B cell (primary cell): Measurements from ENCODE around the gene PYGL. TPM values are rescaled to one million over a fixed set of nuclear protein-coding genes. Genes with fewer than 3 reads are reported as not detected.

Experiments
- ATAC-seq: fragments of 200-7000 bp; cut with Tn5 transposase; one replicate; pipeline ENCODE4 v1.10.0; 2021; ENCODE audit warnings: low read depth, mild to moderate bottlenecking, moderate number of reproducible peaks, moderate library complexity
- CTCF ChIA-PET: fragments of 350-600 bp; sonication (Branson Sonifier 250); formaldehyde crosslinking; loops from one replicate; lab custom pipeline; 2021; ENCODE audit warnings: antibody characterized with exemption, inconsistent platforms; lab: Charles Lee
- POLR2A ChIA-PET: fragments of 350-600 bp; sonication (Branson Sonifier 250); formaldehyde crosslinking; loops from one replicate; lab custom pipeline; 2021; ENCODE audit warnings: antibody characterized with exemption; lab: Charles Lee
- DNase-seq: peaks from one replicate; pipeline ENCODE4 v3.0.0; 2013
- H2AFZ ChIP-seq: 2 replicates; pipeline ENCODE4 v1.6.1; 2012; ENCODE audit warnings: mild to moderate bottlenecking, low read depth, low read length; ENCODE audit not compliant: insufficient read depth, poor library complexity, severe bottlenecking
- H3K27ac ChIP-seq, 2 donors: 1 replicate in 1 of 2; 2 replicates in 1 of 2; pipeline ENCODE4 v1.5.1; 2012 to 2013; ENCODE audit warnings: low read length in 2 of 2, mild to moderate bottlenecking in 2 of 2, moderate library complexity in 1 of 2
- H3K27me3 ChIP-seq, 4 experiments: fragments of 200-600 bp in 1 of 4; sonication (generic) in 1 of 4; replicated peaks in 1 of 4; 1 replicate in 2 of 4; 2 replicates in 2 of 4; pipeline versions ENCODE4 v1.6.1 to v1.7.0; 2013 to 2016; ENCODE audit warnings: low read length in 3 of 4, mild to moderate bottlenecking in 2 of 4, mixed read lengths in 1 of 4, moderate library complexity in 1 of 4; ENCODE audit not compliant: insufficient read depth in 4 of 4, control insufficient read depth in 3 of 4; ENCODE audit errors: control extremely low read depth in 1 of 4
- H3K36me3 ChIP-seq, 2 experiments: replicated peaks in 1 of 2; 1 replicate in 1 of 2; 2 replicates in 1 of 2; pipeline versions ENCODE4 v1.6.1 to v1.7.1; 2013; ENCODE audit warnings: low read length in 1 of 2; ENCODE audit not compliant: insufficient read depth in 2 of 2, control insufficient read depth in 1 of 2; ENCODE audit errors: control extremely low read depth in 1 of 2, extremely low read depth in 1 of 2
- H3K4me1 ChIP-seq, 2 donors: fragments of 200-600 bp in 1 of 2; sonication (generic) in 1 of 2; 1 replicate in 1 of 2; 2 replicates in 1 of 2; pipeline versions ENCODE4 v1.5.1 to v1.6.1; 2013 to 2017; ENCODE audit warnings: low read length in 2 of 2; ENCODE audit not compliant: control insufficient read depth in 2 of 2, insufficient read depth in 2 of 2
- H3K4me2 ChIP-seq: replicated peaks from 2 replicates; pipeline ENCODE3; 2012; ENCODE audit warnings: mild to moderate bottlenecking, low read depth, low read length; ENCODE audit not compliant: poor library complexity, severe bottlenecking
- H3K4me3 ChIP-seq, 5 experiments: fragments of 200-600 bp in 1 of 5; sonication (generic) in 1 of 5; 1 replicate in 3 of 5; 2 replicates in 2 of 5; pipeline versions ENCODE4 v1.5.1 to v1.7.0; 2011 to 2016; ENCODE audit warnings: low read length in 4 of 5, mild to moderate bottlenecking in 4 of 5, low read depth in 2 of 5, control low read depth in 1 of 5, moderate library complexity in 1 of 5; ENCODE audit not compliant: insufficient read depth in 1 of 5; ENCODE audit errors: control extremely low read depth in 1 of 5, extremely low read depth in 1 of 5
- H3K79me2 ChIP-seq: fragments of 200-600 bp; sonication (generic); one replicate; pipeline ENCODE4 v1.6.0; 2016; ENCODE audit warnings: low read length; ENCODE audit not compliant: control insufficient read depth, insufficient read depth
- H3K9ac ChIP-seq: fragments of 200-600 bp; sonication (generic); 2 replicates; pipeline ENCODE4 v1.6.1; 2017; ENCODE audit warnings: mild to moderate bottlenecking, low read length, moderate library complexity
- H3K9me3 ChIP-seq, 3 donors: one replicate each; pipeline versions ENCODE4 v1.6.1 to v1.7.1; 2013; ENCODE audit warnings: low read length in 2 of 3; ENCODE audit not compliant: control insufficient read depth in 2 of 3, insufficient read depth in 1 of 3; ENCODE audit errors: control extremely low read depth in 1 of 3
- H4K20me1 ChIP-seq: 2 replicates; pipeline ENCODE4 v1.6.0; 2012; ENCODE audit warnings: mild to moderate bottlenecking, low read length; ENCODE audit not compliant: insufficient read depth, control insufficient read depth, poor library complexity, severe bottlenecking
- H3K27ac Mint-ChIP-seq: one replicate; pipeline ENCODE4 v1.8.0; 2021; ENCODE audit warnings: mixed read lengths
- H3K27me3 Mint-ChIP-seq: one replicate; pipeline ENCODE4 v1.8.0; 2021; ENCODE audit warnings: mixed read lengths
- H3K4me1 Mint-ChIP-seq: one replicate; pipeline ENCODE4 v1.8.0; 2021; ENCODE audit warnings: mixed read lengths
- H3K4me3 Mint-ChIP-seq: one replicate; pipeline ENCODE4 v1.8.0; 2021; ENCODE audit warnings: mixed read lengths
- H3K9me3 Mint-ChIP-seq: one replicate; pipeline ENCODE4 v1.8.0; 2022; ENCODE audit warnings: mixed read lengths; ENCODE audit not compliant: insufficient read depth
- EZH2 ChIP-seq: IDR thresholded peaks from 2 replicates; pipeline ENCODE4 v1.6.1; 2012; ENCODE audit warnings: borderline replicate concordance, low read depth, mild to moderate bottlenecking, moderate library complexity, low read length; ENCODE audit not compliant: insufficient read depth, poor library complexity, severe bottlenecking
- WGBS: methylation state at CpG from one replicate; pipeline ENCODE4 v1.1.5; 2013; ENCODE audit warnings: missing lambda C conversion rate; ENCODE audit not compliant: insufficient coverage; 5-methylcytosine and 5-hydroxymethylcytosine counted together
- intact Hi-C: fragments of 100-400 bp; cut with micrococcal nuclease; formaldehyde crosslinking; loops from one replicate; pipeline ENCODE4 v1.10.0; 2022
- polyA plus RNA-seq: library from polyadenylated mRNA; depleted of rRNA; stranded (reverse); fragments of >200 nt; gene quantifications from 2 replicates; pipeline ENCODE4 v1.2.3, GENCODE V29; 2012
- total RNA-seq, 2 donors: library from RNA; stranded (reverse); fragments of 120-200 nt in 1 of 2; gene quantifications; 1 replicate in 1 of 2; 2 replicates in 1 of 2; pipeline versions ENCODE4 v1.2.3 to v1.2.4, GENCODE V29; 2013 to 2022
- TF ChIP-seq, protein P1 (sequence below): fragments of 200-600 bp; IDR thresholded peaks from one replicate; pipeline ENCODE4 v1.8.0; 2022; ENCODE audit warnings: antibody characterized with exemption, mild to moderate bottlenecking

The PYGL gene
- total and polyA plus RNA-seq, 2 donors (not counting 1 experiment from before 2014, with no cell fraction given) = 0.60 to 0.64 TPM

DNA sequence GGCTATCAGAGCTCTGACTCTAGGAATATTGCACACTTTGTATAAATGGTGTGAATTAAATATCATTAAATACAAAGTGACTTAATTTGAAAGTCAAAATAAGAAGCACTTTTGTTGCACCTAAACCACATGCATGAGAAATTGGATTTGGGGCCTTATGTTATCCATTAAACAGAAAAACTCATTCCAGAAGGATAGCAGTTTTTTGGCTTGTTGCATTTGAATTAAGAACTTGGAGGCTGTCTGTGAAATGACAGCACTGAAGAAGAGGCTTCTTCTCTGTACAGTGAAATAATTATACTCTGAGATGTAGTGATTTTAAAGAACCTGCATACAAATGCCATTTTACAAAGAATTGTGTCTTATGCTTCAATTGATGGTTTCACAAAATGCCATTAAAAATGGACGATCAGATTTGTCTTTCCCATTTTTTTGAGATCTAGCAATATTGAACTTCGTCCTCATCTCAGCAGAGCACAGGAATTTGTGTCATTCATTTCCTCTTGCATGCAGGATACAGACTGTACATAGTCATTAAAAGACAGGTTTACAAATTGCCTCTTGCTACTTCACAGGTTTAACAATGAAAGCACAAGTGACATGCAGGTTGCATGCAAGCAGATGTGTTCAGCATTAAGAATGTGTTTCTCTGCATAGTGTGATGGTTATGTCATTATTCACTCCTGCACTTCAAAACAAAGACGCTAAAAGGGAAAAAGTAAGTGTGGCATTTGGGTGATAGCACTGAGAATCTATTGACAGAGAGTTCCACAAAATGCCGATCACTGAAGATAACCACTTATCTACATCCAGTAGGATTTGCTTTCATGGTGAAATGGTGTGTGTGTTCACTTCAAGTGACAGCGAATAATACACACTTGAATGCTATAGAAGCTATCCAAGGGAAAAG lies 35.9 kb upstream of the PYGL start:
- 100% methylated on average over 2 of the region's 5 CpGs for WGBS
- Mint-ChIP-seq H3K27ac (no peak overlapping the region), H3K9me3 (no peaks in the 10 kb centered on the region), H3K27me3 (peaks cover 7% of the 10 kb centered on the region), H3K4me1 (peaks cover 20% of the 10 kb centered on the region), H3K4me3 (no peak overlapping the region)
- Histone ChIP-seq H3K36me3 (no peaks in the 10 kb centered on the region), H3K79me2 (no peaks in the 10 kb centered on the region), H3K9ac (no peak overlapping the region), H3K4me2 (no peak overlapping the region), H3K9me3 (no peaks in the 10 kb centered on the region), H3K27me3 (peaks cover 0 to 3% (median 0%) of the 10 kb centered on the region in 4 experiments), H3K4me3 (no peak overlapping the region), H4K20me1 (no peaks in the 10 kb centered on the region), H3K27ac (no peak overlapping the region), H3K4me1 (peaks cover 14 to 16% of the 10 kb centered on the region in 2 donors), H2AFZ (no peak overlapping the region)
- DNase-seq (no peak), ATAC-seq (no peak)
- intact Hi-C loops = no loop called here
- ChIA-PET POLR2A (no interaction called here), CTCF (no interaction called here)
- TF ChIP-seq, protein P1, sequence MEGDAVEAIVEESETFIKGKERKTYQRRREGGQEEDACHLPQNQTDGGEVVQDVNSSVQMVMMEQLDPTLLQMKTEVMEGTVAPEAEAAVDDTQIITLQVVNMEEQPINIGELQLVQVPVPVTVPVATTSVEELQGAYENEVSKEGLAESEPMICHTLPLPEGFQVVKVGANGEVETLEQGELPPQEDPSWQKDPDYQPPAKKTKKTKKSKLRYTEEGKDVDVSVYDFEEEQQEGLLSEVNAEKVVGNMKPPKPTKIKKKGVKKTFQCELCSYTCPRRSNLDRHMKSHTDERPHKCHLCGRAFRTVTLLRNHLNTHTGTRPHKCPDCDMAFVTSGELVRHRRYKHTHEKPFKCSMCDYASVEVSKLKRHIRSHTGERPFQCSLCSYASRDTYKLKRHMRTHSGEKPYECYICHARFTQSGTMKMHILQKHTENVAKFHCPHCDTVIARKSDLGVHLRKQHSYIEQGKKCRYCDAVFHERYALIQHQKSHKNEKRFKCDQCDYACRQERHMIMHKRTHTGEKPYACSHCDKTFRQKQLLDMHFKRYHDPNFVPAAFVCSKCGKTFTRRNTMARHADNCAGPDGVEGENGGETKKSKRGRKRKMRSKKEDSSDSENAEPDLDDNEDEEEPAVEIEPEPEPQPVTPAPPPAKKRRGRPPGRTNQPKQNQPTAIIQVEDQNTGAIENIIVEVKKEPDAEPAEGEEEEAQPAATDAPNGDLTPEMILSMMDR = no peak
- no peak for TF ChIP-seq EZH2

DNA sequence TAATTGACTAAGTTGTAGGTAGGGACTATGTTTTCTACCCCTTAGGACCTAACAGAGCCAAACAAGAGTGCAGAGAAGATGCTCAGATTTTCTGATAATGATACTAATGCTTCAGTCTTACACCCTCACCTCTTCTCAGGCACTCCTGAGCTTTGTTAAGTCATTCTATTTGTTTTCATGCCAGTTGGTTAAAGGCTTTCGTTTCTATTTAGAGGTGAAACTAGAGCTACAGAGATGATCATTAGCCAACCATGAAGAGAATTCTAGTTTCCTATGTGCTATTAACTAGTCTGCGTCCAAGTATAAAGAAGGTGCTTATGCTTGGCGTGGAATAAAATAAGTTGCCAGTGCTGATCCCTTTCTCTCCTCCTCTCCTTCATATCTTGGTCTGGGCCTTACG lies 34.6 kb upstream of the PYGL start:
- Histone ChIP-seq H3K4me2 (no peak overlapping the region), H3K9me3 (no peaks in the 10 kb centered on the region), H3K4me3 (no peak overlapping the region), H3K36me3 (no peaks in the 10 kb centered on the region), H2AFZ (no peak overlapping the region), H3K27ac (no peak overlapping the region), H3K4me1 (peaks cover 14 to 16% of the 10 kb centered on the region in 2 donors), H4K20me1 (no peaks in the 10 kb centered on the region), H3K27me3 (peaks cover 0 to 3% (median 0%) of the 10 kb centered on the region in 4 experiments), H3K9ac (no peak overlapping the region), H3K79me2 (no peaks in the 10 kb centered on the region)
- 88% methylated on average over 1 of the region's 4 CpGs for WGBS
- CTCF ChIA-PET = no interaction called here
- ATAC-seq = no peak
- Mint-ChIP-seq H3K9me3 (no peaks in the 10 kb centered on the region), H3K27me3 (peaks cover 7% of the 10 kb centered on the region), H3K27ac (no peak overlapping the region), H3K4me1 (peaks cover 20% of the 10 kb centered on the region), H3K4me3 (no peak overlapping the region)
- POLR2A ChIA-PET = no interaction called here
- no peak for TF ChIP-seq EZH2
- intact Hi-C loops = no loop called here
- no peak for DNase-seq
